ENCODE data around the gene DOCK10.

DNA sequence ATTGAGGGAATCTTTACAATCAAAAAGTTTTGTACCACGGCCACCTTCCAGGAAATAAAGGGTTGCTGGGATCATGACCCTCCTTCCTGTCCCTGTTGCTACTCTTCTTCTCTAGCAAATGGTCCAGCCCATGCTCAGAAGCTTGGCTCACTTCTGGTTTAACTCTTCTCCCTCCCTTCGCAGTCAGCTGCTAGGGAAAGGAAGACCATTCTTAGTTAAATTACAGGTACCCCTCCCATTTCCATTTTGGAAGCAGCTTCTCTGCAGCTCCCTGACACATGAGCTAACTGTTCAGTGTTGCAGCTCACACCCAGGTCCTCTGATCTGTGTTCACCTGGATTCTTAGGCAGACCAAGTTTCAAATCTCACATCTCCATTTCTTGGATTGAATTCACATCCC lies 100.3 kb downstream of the DOCK10 start:
- TF ChIP-seq, protein P1, sequence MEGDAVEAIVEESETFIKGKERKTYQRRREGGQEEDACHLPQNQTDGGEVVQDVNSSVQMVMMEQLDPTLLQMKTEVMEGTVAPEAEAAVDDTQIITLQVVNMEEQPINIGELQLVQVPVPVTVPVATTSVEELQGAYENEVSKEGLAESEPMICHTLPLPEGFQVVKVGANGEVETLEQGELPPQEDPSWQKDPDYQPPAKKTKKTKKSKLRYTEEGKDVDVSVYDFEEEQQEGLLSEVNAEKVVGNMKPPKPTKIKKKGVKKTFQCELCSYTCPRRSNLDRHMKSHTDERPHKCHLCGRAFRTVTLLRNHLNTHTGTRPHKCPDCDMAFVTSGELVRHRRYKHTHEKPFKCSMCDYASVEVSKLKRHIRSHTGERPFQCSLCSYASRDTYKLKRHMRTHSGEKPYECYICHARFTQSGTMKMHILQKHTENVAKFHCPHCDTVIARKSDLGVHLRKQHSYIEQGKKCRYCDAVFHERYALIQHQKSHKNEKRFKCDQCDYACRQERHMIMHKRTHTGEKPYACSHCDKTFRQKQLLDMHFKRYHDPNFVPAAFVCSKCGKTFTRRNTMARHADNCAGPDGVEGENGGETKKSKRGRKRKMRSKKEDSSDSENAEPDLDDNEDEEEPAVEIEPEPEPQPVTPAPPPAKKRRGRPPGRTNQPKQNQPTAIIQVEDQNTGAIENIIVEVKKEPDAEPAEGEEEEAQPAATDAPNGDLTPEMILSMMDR (optimal IDR thresholded peaks at IDR 0.05 in 1 of 3, IDR thresholded peaks at IDR 0.05 in 1 of 3, conservative IDR thresholded peaks at IDR 0.05 in 1 of 3; ENCODE audit: extremely low read depth in 1 of 3, insufficient read depth in 2 of 3, low read length in 3 of 3), result no peak
- TF ChIP-seq EZH2 (IDR thresholded peaks at IDR 0.05; ENCODE audit: low read length), result no peak
